ENCODE data around the gene CAT.

DNA sequence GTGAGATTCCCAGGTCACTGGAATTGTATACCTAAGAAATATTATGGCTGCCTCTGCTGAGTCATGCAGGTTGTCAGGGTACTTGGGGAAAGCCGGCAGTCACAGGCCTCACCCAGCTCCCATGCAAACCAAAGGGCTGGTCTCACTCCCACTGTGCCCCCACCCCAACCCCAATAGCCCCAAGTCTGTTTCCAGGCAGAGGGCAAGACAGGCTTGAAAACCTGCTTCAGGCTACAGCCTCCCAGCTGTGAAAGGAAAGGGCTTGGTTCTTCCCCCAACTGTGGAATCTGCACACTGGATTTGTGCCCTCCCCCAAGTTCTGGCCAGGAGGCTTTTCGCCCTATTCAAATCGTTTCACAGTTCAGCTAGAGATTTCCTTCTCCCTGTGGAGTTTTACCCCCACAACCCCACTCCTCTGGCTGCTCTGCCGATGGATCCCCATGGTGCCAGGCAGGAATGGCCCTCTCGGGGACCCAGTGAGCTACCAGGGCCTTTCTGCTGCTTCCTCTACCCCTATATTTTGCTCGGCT lies 43.9 kb upstream of the CAT start:
- TF ChIP-seq ZFX (IDR thresholded peaks at IDR 0.05; ENCODE audit: borderline replicate concordance): no peak
- TF ChIP-seq, protein P1, sequence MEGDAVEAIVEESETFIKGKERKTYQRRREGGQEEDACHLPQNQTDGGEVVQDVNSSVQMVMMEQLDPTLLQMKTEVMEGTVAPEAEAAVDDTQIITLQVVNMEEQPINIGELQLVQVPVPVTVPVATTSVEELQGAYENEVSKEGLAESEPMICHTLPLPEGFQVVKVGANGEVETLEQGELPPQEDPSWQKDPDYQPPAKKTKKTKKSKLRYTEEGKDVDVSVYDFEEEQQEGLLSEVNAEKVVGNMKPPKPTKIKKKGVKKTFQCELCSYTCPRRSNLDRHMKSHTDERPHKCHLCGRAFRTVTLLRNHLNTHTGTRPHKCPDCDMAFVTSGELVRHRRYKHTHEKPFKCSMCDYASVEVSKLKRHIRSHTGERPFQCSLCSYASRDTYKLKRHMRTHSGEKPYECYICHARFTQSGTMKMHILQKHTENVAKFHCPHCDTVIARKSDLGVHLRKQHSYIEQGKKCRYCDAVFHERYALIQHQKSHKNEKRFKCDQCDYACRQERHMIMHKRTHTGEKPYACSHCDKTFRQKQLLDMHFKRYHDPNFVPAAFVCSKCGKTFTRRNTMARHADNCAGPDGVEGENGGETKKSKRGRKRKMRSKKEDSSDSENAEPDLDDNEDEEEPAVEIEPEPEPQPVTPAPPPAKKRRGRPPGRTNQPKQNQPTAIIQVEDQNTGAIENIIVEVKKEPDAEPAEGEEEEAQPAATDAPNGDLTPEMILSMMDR (IDR thresholded peaks at IDR 0.05): no peak

All from 22Rv1 (cell line).